Mesodermal cell (in vitro differentiated cells): ENCODE results near the gene SERBP1. TPM values are rescaled to one million over a fixed set of nuclear protein-coding genes. Genes with fewer than 3 reads are reported as not detected.

ENCODE experiments used
- H3K27ac ChIP-seq: 2 replicates; pipeline ENCODE4 v1.7.0; 2013; ENCODE audit warnings: mild to moderate bottlenecking, low read depth, low read length, moderate library complexity; ENCODE audit not compliant: severe bottlenecking
- H3K36me3 ChIP-seq: 2 replicates; pipeline ENCODE4 v1.7.1; 2013; ENCODE audit warnings: mild to moderate bottlenecking, low read length, moderate library complexity; ENCODE audit not compliant: control insufficient read depth, insufficient read depth
- H3K4me1 ChIP-seq: one replicate; pipeline ENCODE4 v1.7.1; 2013; ENCODE audit warnings: mild to moderate bottlenecking, low read length; ENCODE audit not compliant: insufficient read depth, control insufficient read depth, poor library complexity, severe bottlenecking
- H3K4me3 ChIP-seq: 2 replicates; pipeline ENCODE4 v1.7.0; 2013; ENCODE audit warnings: low read length, control low read depth, mild to moderate bottlenecking; ENCODE audit not compliant: insufficient read depth, poor library complexity, severe bottlenecking; ENCODE audit errors: extremely low read depth
- H3K9me3 ChIP-seq: 2 replicates; pipeline ENCODE4 v1.7.1; 2013; ENCODE audit warnings: mild to moderate bottlenecking, low read length, moderate library complexity; ENCODE audit not compliant: control insufficient read depth
- WGBS, 2 experiments: methylation state at CpG; one replicate each; pipeline ENCODE4 v1.1.5; 2013; ENCODE audit warnings: missing lambda C conversion rate in 2 of 2; ENCODE audit not compliant: insufficient coverage in 2 of 2; 5-methylcytosine and 5-hydroxymethylcytosine counted together
- polyA plus RNA-seq, 2 experiments: library from polyadenylated mRNA; stranded (reverse); fragments of 50-300 nt; gene quantifications; one replicate each; pipeline ENCODE4 v1.2.3, GENCODE V29; 2013

SERBP1 gene
- 242 TPM for polyA plus RNA-seq (2013, experiment 1 of 2)
- polyA plus RNA-seq (2013, experiment 2 of 2): 259 TPM

GRCh38 chr1:67430358-67431155, at the start of gene SERBP1:
TSS of gene SERBP1 (minus strand) at chr1:67430402. CDS start at chr1:67430300, 102 bp downstream.
- Histone ChIP-seq H3K9me3 (no peaks in the 10 kb centered on the region), H3K27ac (peak within 1 kb of the TSS; percentile 62), H3K36me3 (peaks cover 25% of the 10 kb centered on the region), H3K4me3 (peak within 1 kb of the TSS; percentile 92), H3K4me1 (peaks cover 5% of the 10 kb centered on the region)
- WGBS, 2 experiments: 0 to 1% methylated on average over 29 to 48 of the region's 62 CpGs

- 60 to 70% methylated on average over 4 to 6 of the region's 10 CpGs for WGBS, 2 experiments
- Histone ChIP-seq H3K27ac (no peak overlapping the region), H3K4me1 (no peaks in the 10 kb centered on the region), H3K4me3 (no peak overlapping the region), H3K36me3 (no peaks in the 10 kb centered on the region), H3K9me3 (no peaks in the 10 kb centered on the region)
Observed at GRCh38 chr1:67479146-67479891, 49.1 kb upstream of the SERBP1 start.

GRCh38 chr1:67476906-67477305, 46.7 kb upstream of the SERBP1 start:
- H3K4me1 ChIP-seq: no peaks in the 10 kb centered on the region
- WGBS, 2 experiments: 83% methylated on average over 1 to 3 of the region's 5 CpGs

GRCh38 chr1:67476006-67476482, 45.8 kb upstream of the SERBP1 start:
- H3K27ac ChIP-seq: no peak overlapping the region
- WGBS, 2 experiments: 87 to 89% methylated on average over 1 to 2 of the region's 2 CpGs
- no peaks in the 10 kb centered on the region for H3K36me3 ChIP-seq
- H3K4me1 ChIP-seq: no peaks in the 10 kb centered on the region
- H3K4me3 ChIP-seq: no peak overlapping the region
- no peaks in the 10 kb centered on the region for H3K9me3 ChIP-seq

More at GRCh38 chr1:67476906-67477305, 46.7 kb upstream of the SERBP1 start:
- no peaks in the 10 kb centered on the region for H3K9me3 ChIP-seq
- H3K4me3 ChIP-seq: no peak overlapping the region
- no peaks in the 10 kb centered on the region for H3K36me3 ChIP-seq
- no peak overlapping the region for H3K27ac ChIP-seq

GRCh38 chr1:67472056-67472455, 41.9 kb upstream of the SERBP1 start:
- no peaks in the 10 kb centered on the region for H3K9me3 ChIP-seq
- no peak overlapping the region for H3K27ac ChIP-seq
- H3K4me3 ChIP-seq: no peak overlapping the region
- no peaks in the 10 kb centered on the region for H3K36me3 ChIP-seq
- 94 to 96% methylated on average over 2 of the region's 2 CpGs for WGBS, 2 experiments
- H3K4me1 ChIP-seq: no peaks in the 10 kb centered on the region

- 93 to 96% methylated on average over 2 to 3 of the region's 3 CpGs for WGBS, 2 experiments
- Histone ChIP-seq H3K9me3 (no peaks in the 10 kb centered on the region), H3K4me1 (no peaks in the 10 kb centered on the region), H3K27ac (no peak overlapping the region), H3K4me3 (no peak overlapping the region), H3K36me3 (no peaks in the 10 kb centered on the region)
Observed at GRCh38 chr1:67469431-67469830, 39.2 kb upstream of the SERBP1 start.

- Histone ChIP-seq H3K4me1 (no peaks in the 10 kb centered on the region), H3K27ac (peak overlapping the region; percentile 5), H3K36me3 (no peaks in the 10 kb centered on the region), H3K9me3 (no peaks in the 10 kb centered on the region), H3K4me3 (no peak overlapping the region)
- 86 to 93% methylated on average over 2 to 3 of the region's 4 CpGs for WGBS, 2 experiments
Observed at GRCh38 chr1:67468066-67468718, 38.0 kb upstream of the SERBP1 start.

- 89 to 100% methylated on average over 1 of the region's 4 CpGs for WGBS, 2 experiments
- Histone ChIP-seq H3K4me3 (no peak overlapping the region), H3K36me3 (no peaks in the 10 kb centered on the region), H3K9me3 (no peaks in the 10 kb centered on the region), H3K4me1 (no peaks in the 10 kb centered on the region), H3K27ac (no peak overlapping the region)
Observed at GRCh38 chr1:67465375-67465774, 35.2 kb upstream of the SERBP1 start.

- no peak overlapping the region for H3K27ac ChIP-seq
- WGBS, 2 experiments: 89 to 95% methylated on average over 4 to 5 of the region's 5 CpGs
- H3K4me1 ChIP-seq: no peaks in the 10 kb centered on the region
- no peak overlapping the region for H3K4me3 ChIP-seq
- H3K36me3 ChIP-seq: no peaks in the 10 kb centered on the region
- H3K9me3 ChIP-seq: no peaks in the 10 kb centered on the region
Observed at GRCh38 chr1:67464746-67465145, 34.5 kb upstream of the SERBP1 start.

- WGBS, 2 experiments: 94 to 100% methylated on average over 1 to 2 of the region's 2 CpGs
- Histone ChIP-seq H3K9me3 (no peaks in the 10 kb centered on the region), H3K4me3 (no peak overlapping the region), H3K4me1 (no peaks in the 10 kb centered on the region), H3K27ac (no peak overlapping the region), H3K36me3 (no peaks in the 10 kb centered on the region)
Observed at GRCh38 chr1:67464058-67464457, 33.9 kb upstream of the SERBP1 start.
